ENCODE data around the gene LINGO3. TPM values are rescaled to one million over a fixed set of nuclear protein-coding genes. Genes with fewer than 3 reads are reported as not detected.

Gene LINGO3
- total RNA-seq, 2 donors from 2014 or later: 0.20 to 0.21 TPM

- Mint-ChIP-seq H3K36me3 (peaks cover 10% of the 10 kb centered on the region), H3K4me1 (ENCODE audit: low read depth in 2 of 2) (peaks cover 6 to 9% of the 10 kb centered on the region in 2 donors), H3K27me3 (peaks cover 2 to 8% of the 10 kb centered on the region in 2 donors), H3K4me3 (no peak overlapping the region), H3K27ac (no peak overlapping the region), H3K9me3 (peaks cover 4% of the 10 kb centered on the region)
- no peak for ATAC-seq
- DNase-seq (ENCODE audit: low spot score): no peak
Measured at GRCh38 chr19:2315121-2315817, 7.3 kb upstream of the LINGO3 start.

GRCh38 chr19:2312820-2313501 lies 5.0 kb upstream of the LINGO3 start:
- Mint-ChIP-seq H3K9me3 (peaks cover 4% of the 10 kb centered on the region), H3K27me3 (peaks cover 9 to 18% of the 10 kb centered on the region in 2 donors), H3K36me3 (peaks cover 10% of the 10 kb centered on the region), H3K27ac (no peak overlapping the region), H3K4me1 (ENCODE audit: low read depth in 2 of 2) (peaks cover 6 to 11% of the 10 kb centered on the region in 2 donors), H3K4me3 (no peak overlapping the region)
- DNase-seq (ENCODE audit: low spot score): no peak
- ATAC-seq: no peak

- DNase-seq (ENCODE audit: low spot score) (no peak), ATAC-seq (no peak)
- H3K27me3 Mint-ChIP-seq: peaks cover 12 to 26% of the 10 kb centered on the region in 2 donors
Measured at GRCh38 chr19:2311093-2311492, 3.1 kb upstream of the LINGO3 start.

GRCh38 chr19:2309734-2310362 lies 1.9 kb upstream of the LINGO3 start:
- peaks cover 0 to 3% of the 10 kb centered on the region in 2 donors for H3K4me1 Mint-ChIP-seq (ENCODE audit: low read depth in 2 of 2)
- ATAC-seq (no peak), DNase-seq (ENCODE audit: low spot score) (no peak)
- H3K27ac Mint-ChIP-seq: no peak overlapping the region
- no peak overlapping the region for H3K4me3 Mint-ChIP-seq
- peaks cover under 1% of the 10 kb centered on the region for H3K9me3 Mint-ChIP-seq
- peaks cover 4% of the 10 kb centered on the region for H3K36me3 Mint-ChIP-seq
- H3K27me3 Mint-ChIP-seq: peaks cover 17 to 22% of the 10 kb centered on the region in 2 donors

More at GRCh38 chr19:2311093-2311492, 3.1 kb upstream of the LINGO3 start:
- no peak overlapping the region for H3K27ac Mint-ChIP-seq
- H3K4me1 Mint-ChIP-seq (ENCODE audit: low read depth in 2 of 2): peaks cover 6 to 9% of the 10 kb centered on the region in 2 donors
- no peak overlapping the region for H3K4me3 Mint-ChIP-seq
- H3K9me3 Mint-ChIP-seq: peaks cover 4% of the 10 kb centered on the region
- peaks cover 10% of the 10 kb centered on the region for H3K36me3 Mint-ChIP-seq

GRCh38 chr19:2307518-2308012 lies 389 bp downstream of the LINGO3 start:
- Mint-ChIP-seq H3K36me3 (no peaks in the 10 kb centered on the region), H3K27ac (no peak overlapping the region), H3K9me3 (no peaks in the 10 kb centered on the region), H3K4me3 (no peak overlapping the region), H3K27me3 (peaks cover 27 to 33% of the 10 kb centered on the region in 2 donors), H3K4me1 (ENCODE audit: low read depth in 2 of 2) (peaks cover 5 to 8% of the 10 kb centered on the region in 2 donors)
- DNase-seq (ENCODE audit: low spot score) (no peak), ATAC-seq (no peak)

- no peak for ATAC-seq
- Mint-ChIP-seq H3K27me3 (peaks cover 27 to 33% of the 10 kb centered on the region in 2 donors), H3K27ac (no peak overlapping the region), H3K36me3 (no peaks in the 10 kb centered on the region), H3K9me3 (no peaks in the 10 kb centered on the region), H3K4me3 (no peak overlapping the region), H3K4me1 (ENCODE audit: low read depth in 2 of 2) (peaks cover 5 to 8% of the 10 kb centered on the region in 2 donors)
- no peak for DNase-seq (ENCODE audit: low spot score)
Measured at GRCh38 chr19:2306971-2307370, 983 bp downstream of the LINGO3 start.

GRCh38 chr19:2306281-2306806 lies 1.6 kb downstream of the LINGO3 start:
- Mint-ChIP-seq H3K4me1 (ENCODE audit: low read depth in 2 of 2) (peaks cover 5 to 8% of the 10 kb centered on the region in 2 donors), H3K27me3 (peaks cover 27 to 33% of the 10 kb centered on the region in 2 donors), H3K9me3 (no peaks in the 10 kb centered on the region)

GRCh38 chr19:2305452-2306280 lies 2.3 kb downstream of the LINGO3 start:
- peaks cover 27 to 33% of the 10 kb centered on the region in 2 donors for H3K27me3 Mint-ChIP-seq
- no peak overlapping the region for H3K27ac Mint-ChIP-seq
- H3K4me1 Mint-ChIP-seq (ENCODE audit: low read depth in 2 of 2): peaks cover 5 to 8% of the 10 kb centered on the region in 2 donors
- DNase-seq (ENCODE audit: low spot score) (no peak), ATAC-seq (no peak)
- no peaks in the 10 kb centered on the region for H3K36me3 Mint-ChIP-seq
- no peaks in the 10 kb centered on the region for H3K9me3 Mint-ChIP-seq
- H3K4me3 Mint-ChIP-seq: no peak overlapping the region

More at GRCh38 chr19:2306281-2306806, 1.6 kb downstream of the LINGO3 start:
- ATAC-seq (no peak), DNase-seq (ENCODE audit: low spot score) (no peak)
- no peaks in the 10 kb centered on the region for H3K36me3 Mint-ChIP-seq
- H3K4me3 Mint-ChIP-seq: no peak overlapping the region
- H3K27ac Mint-ChIP-seq: no peak overlapping the region

GRCh38 chr19:2303211-2303798 lies 4.6 kb downstream of the LINGO3 start:
- Mint-ChIP-seq H3K4me3 (no peak overlapping the region), H3K36me3 (no peaks in the 10 kb centered on the region), H3K9me3 (no peaks in the 10 kb centered on the region), H3K4me1 (ENCODE audit: low read depth in 2 of 2) (peaks cover 5% of the 10 kb centered on the region in 2 donors), H3K27ac (no peak overlapping the region), H3K27me3 (peaks cover 20 to 23% of the 10 kb centered on the region in 2 donors)
- no peak for DNase-seq (ENCODE audit: low spot score)
- no peak for ATAC-seq

- DNase-seq (ENCODE audit: low spot score) (no peak), ATAC-seq (peak; percentile 53 to 70)
- H3K9me3 Mint-ChIP-seq: no peaks in the 10 kb centered on the region
- no peak overlapping the region for H3K4me3 Mint-ChIP-seq
- H3K4me1 Mint-ChIP-seq (ENCODE audit: low read depth in 2 of 2): peaks cover 5% of the 10 kb centered on the region in 2 donors
- H3K36me3 Mint-ChIP-seq: no peaks in the 10 kb centered on the region
- no peak overlapping the region for H3K27ac Mint-ChIP-seq
- H3K27me3 Mint-ChIP-seq: peaks cover 20 to 23% of the 10 kb centered on the region in 2 donors
Measured at GRCh38 chr19:2302319-2303210, 5.4 kb downstream of the LINGO3 start.

GRCh38 chr19:2300533-2300932 lies 7.4 kb downstream of the LINGO3 start:
- H3K9me3 Mint-ChIP-seq: no peaks in the 10 kb centered on the region
- no peak overlapping the region for H3K27ac Mint-ChIP-seq
- H3K36me3 Mint-ChIP-seq: no peaks in the 10 kb centered on the region
- peaks cover 5% of the 10 kb centered on the region in 2 donors for H3K4me1 Mint-ChIP-seq (ENCODE audit: low read depth in 2 of 2)
- no peak for DNase-seq (ENCODE audit: low spot score)
- no peak overlapping the region for H3K4me3 Mint-ChIP-seq
- H3K27me3 Mint-ChIP-seq: peaks cover 14 to 15% of the 10 kb centered on the region in 2 donors
- ATAC-seq: no peak

- no peak for ATAC-seq
- DNase-seq (ENCODE audit: low spot score): no peak
- Mint-ChIP-seq H3K4me1 (ENCODE audit: low read depth in 2 of 2) (peaks cover 0 to 10% of the 10 kb centered on the region in 2 donors), H3K9me3 (no peaks in the 10 kb centered on the region), H3K27ac (no peak overlapping the region), H3K36me3 (no peaks in the 10 kb centered on the region), H3K4me3 (no peak overlapping the region), H3K27me3 (no peaks in the 10 kb centered on the region)
Measured at GRCh38 chr19:2296141-2296540, 11.8 kb downstream of the LINGO3 start.

All from natural killer cell treated with Interleukin-12 subunit alpha and Interleukin-12 subunit beta and Interleukin-15 and Interleukin-18, amount 100 ng/mL, for 72 hours (primary cell).